HEK293T (cell line): ENCODE measurements around the gene MICAL2.

Source experiments
- CTCF ChIA-PET: fragments of 350-600 bp; formaldehyde crosslinking; extraction: SDS; loops from one replicate; lab custom pipeline; 2021; ENCODE audit warnings: antibody characterized with exemption, inconsistent platforms; lab: Yijun Ruan, JAX
- POLR2A ChIA-PET: fragments of 350-600 bp; formaldehyde crosslinking; extraction: SDS; loops from one replicate; lab custom pipeline; 2020; ENCODE audit warnings: antibody characterized with exemption, inconsistent platforms; lab: Yijun Ruan, JAX
- DNase-seq: peaks from one replicate; pipeline ENCODE4 v3.0.0; 2012; ENCODE audit warnings: mixed read lengths; ENCODE audit errors: extremely low spot score
- ARNT ChIP-seq: fragments of 450-650 bp; IDR thresholded peaks from 2 replicates; pipeline ENCODE4 v1.6.1; 2017; ENCODE audit warnings: mild to moderate bottlenecking
- BHLHE40 ChIP-seq: fragments of 450-650 bp; IDR thresholded peaks from 2 replicates; pipeline ENCODE4 v1.6.1; 2016; ENCODE audit warnings: mild to moderate bottlenecking, moderate library complexity, borderline replicate concordance
- CTBP1 ChIP-seq: fragments of 450-650 bp; IDR thresholded peaks from 2 replicates; pipeline ENCODE4 v1.6.1; 2016; ENCODE audit warnings: borderline replicate concordance
- ELF4 ChIP-seq: fragments of 450-650 bp; IDR thresholded peaks from 2 replicates; pipeline ENCODE4 v1.6.1; 2017; ENCODE audit warnings: antibody characterized with exemption
- FOXA1 ChIP-seq: fragments of 450-650 bp; IDR thresholded peaks from 2 replicates; pipeline ENCODE4 v1.6.1; 2016; ENCODE audit warnings: mild to moderate bottlenecking
- FOXK2 ChIP-seq: fragments of 450-650 bp; IDR thresholded peaks from 2 replicates; pipeline ENCODE4 v1.6.1; 2016; ENCODE audit warnings: mild to moderate bottlenecking
- FOXM1 ChIP-seq: fragments of 450-650 bp; IDR thresholded peaks from 2 replicates; pipeline ENCODE4 v1.6.1; 2017; ENCODE audit warnings: mild to moderate bottlenecking, borderline replicate concordance
- HDGF ChIP-seq: fragments of 450-650 bp; IDR thresholded peaks from 2 replicates; pipeline ENCODE4 v1.6.1; 2017; ENCODE audit warnings: antibody characterized with exemption, borderline replicate concordance
- L3MBTL2 ChIP-seq: fragments of 450-650 bp; conservative IDR thresholded peaks from 2 replicates; pipeline ENCODE4 v1.6.1; 2016; ENCODE audit warnings: mild to moderate bottlenecking
- LEF1 ChIP-seq: fragments of 450-650 bp; IDR thresholded peaks from 2 replicates; pipeline ENCODE4 v1.6.1; 2017; ENCODE audit warnings: mild to moderate bottlenecking, borderline replicate concordance
- NFRKB ChIP-seq: fragments of 450-650 bp; IDR thresholded peaks from 2 replicates; pipeline ENCODE4 v1.6.1; 2016; ENCODE audit warnings: mild to moderate bottlenecking, moderate library complexity
- PKNOX1 ChIP-seq: fragments of 450-650 bp; IDR thresholded peaks from 2 replicates; pipeline ENCODE4 v1.6.1; 2016
- SP1 ChIP-seq: fragments of 450-650 bp; IDR thresholded peaks from 2 replicates; pipeline ENCODE4 v1.6.1; 2017
- SUZ12 ChIP-seq: fragments of 450-650 bp; IDR thresholded peaks from 2 replicates; pipeline ENCODE4 v1.6.1; 2016; ENCODE audit warnings: mild to moderate bottlenecking
- TARDBP ChIP-seq: fragments of 450-650 bp; IDR thresholded peaks from 2 replicates; pipeline ENCODE4 v1.6.1; 2016
- ZNF384 ChIP-seq: fragments of 450-650 bp; IDR thresholded peaks from 2 replicates; pipeline ENCODE4 v1.6.1; 2016

The MICAL2 gene

DNA sequence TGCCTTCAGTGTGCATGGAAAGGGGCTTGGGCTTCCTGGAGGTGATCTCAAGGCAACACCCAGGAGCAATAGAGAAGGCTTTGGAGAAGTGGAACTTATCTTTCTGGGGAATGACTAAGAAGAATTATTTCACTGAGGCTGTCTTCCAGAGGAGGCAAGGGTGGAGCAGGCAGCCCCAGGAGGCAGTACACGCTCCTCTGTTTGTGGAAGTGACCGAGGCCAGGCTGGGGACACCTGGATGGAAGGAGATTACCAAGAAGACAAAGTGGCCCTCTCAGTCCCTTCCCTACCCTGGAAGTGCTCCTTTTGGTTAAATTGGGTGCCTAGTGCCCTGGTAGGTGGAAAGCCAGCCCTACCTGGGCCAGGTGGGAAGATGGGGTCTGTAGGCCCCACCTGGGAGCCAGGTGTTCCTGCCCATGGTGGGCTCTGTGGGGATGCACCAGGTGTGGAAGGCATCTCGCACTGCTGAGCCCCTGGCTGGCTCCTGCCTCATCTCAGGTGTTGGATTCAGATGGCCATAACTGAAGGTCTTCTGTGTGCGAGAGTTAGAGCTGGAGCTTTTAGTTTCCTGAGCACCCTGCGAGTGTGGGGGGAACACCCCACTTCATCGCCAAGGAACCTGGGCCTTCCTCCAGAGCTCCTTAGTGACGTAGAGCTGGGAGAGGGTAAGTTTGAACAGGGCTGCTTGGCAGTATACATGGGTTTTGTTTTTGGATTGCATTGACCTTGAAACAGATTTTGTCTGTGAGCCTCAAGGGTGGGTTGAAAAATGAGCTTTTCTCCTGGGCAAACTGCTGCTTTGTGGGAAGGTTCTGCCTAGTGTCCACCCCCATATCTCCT lies 46.1 kb downstream of the MICAL2 start:
- TF ChIP-seq ARNT (no peak), FOXK2 (no peak), ZNF384 (no peak), FOXA1 (no peak), HDGF (no peak), BHLHE40 (no peak), ELF4 (no peak), FOXM1 (no peak), CTBP1 (no peak), SP1 (no peak)
- POLR2A ChIA-PET = no interaction called here
- DNase-seq = no peak
- CTCF ChIA-PET = no interaction called here

DNA sequence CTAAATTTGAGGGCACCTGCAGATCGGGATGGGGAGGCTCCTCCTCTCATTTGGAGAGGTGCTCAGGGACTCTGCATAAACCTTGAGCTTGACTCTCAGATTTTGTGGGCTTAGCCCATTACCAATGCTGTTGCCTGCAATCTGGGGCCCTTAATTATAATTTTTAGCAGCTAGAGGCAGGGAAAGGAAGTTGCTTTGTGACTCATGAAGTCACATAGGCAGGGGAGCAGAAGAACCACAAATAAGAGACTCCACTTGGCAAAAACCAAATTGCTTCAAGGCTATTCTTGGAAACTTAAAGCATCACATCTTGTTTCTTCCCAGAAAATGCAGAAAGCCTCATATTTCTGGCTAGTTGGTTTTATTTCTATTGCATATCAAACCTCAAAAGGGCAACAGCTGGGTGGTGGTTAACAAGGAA lies 46.9 kb downstream of the MICAL2 start:
- POLR2A ChIA-PET = no interaction called here
- no peak for DNase-seq
- CTCF ChIA-PET = interaction anchor here (1.5 kb wide), 1 partner anchor 38 kb away, joined by 6 read pairs; no protein-coding TSS in a partner anchor
- TF ChIP-seq SUZ12 (no peak), HDGF (no peak), ZNF384 (no peak), ELF4 (no peak), FOXA1 (no peak), NFRKB (no peak), SP1 (no peak), LEF1 (no peak), BHLHE40 (no peak)

GRCh38 chr11:12158909-12159308 lies 48.5 kb downstream of the MICAL2 start:
- ChIA-PET POLR2A (no interaction called here), CTCF (interaction anchor here (0.7 kb wide), 1 partner anchor 8 kb away, joined by 5 read pairs; no protein-coding TSS in a partner anchor)
- TF ChIP-seq SUZ12 (no peak), FOXK2 (no peak)
- DNase-seq = no peak

DNA sequence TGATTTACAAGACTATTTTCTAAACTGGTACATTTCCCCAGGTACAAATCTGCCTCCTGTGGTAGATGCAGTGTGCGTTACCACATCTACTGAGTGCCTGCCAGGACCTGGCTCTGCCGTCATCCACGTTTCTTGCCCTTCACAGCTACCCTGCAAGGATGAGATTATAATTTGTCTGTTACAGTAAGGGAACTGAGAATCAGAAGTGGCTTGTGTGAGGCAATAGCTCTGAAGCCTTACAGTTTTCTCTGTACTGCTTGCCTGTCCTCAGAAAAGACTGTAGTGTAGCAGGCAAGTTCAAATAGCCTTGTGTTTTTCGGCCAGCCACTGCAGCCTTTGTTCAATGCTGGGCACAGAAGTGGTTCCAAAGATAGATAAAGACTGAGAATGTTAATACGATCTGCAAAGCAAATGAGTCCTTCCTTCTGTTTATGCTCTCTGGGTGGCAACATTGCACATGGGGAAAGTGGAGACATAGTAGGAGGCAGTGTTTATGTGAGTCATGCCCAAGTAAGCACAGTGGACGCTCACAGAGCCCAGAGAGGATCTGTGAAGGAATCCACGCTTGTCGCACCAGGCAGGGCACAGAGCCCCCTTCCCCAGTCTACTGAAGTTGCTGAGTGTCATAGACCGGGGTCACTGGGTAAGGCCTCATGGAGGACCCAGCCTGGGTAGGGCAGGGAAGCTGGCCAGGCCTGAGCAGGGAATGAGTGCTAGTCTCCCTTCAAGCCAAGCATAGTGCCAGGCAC lies 49.1 kb downstream of the MICAL2 start:
- ChIA-PET POLR2A (no interaction called here), CTCF (interaction anchor here (0.7 kb wide), 1 partner anchor 9 kb away, joined by 5 read pairs; no protein-coding TSS in a partner anchor)
- TF ChIP-seq FOXA1 (no peak), BHLHE40 (no peak), HDGF (no peak), FOXK2 (no peak), SP1 (no peak), TARDBP (no peak), ARNT (no peak), L3MBTL2 (no peak), PKNOX1 (no peak)
- no peak for DNase-seq

- no peak for DNase-seq
- POLR2A ChIA-PET = no interaction called here
- CTCF ChIA-PET = no interaction called here
- TF ChIP-seq SUZ12 = no peak
- no peak for TF ChIP-seq TARDBP
- no peak for TF ChIP-seq BHLHE40
- TF ChIP-seq L3MBTL2 = no peak
- no peak for TF ChIP-seq LEF1
- TF ChIP-seq HDGF = no peak
- TF ChIP-seq NFRKB = no peak
- TF ChIP-seq ARNT = no peak
- TF ChIP-seq CTBP1 = no peak
- TF ChIP-seq FOXK2 = no peak
- no peak for TF ChIP-seq ELF4
- no peak for TF ChIP-seq FOXM1
- no peak for TF ChIP-seq FOXA1
- TF ChIP-seq ZNF384 = no peak
- no peak for TF ChIP-seq PKNOX1
- TF ChIP-seq SP1 = no peak
Observed at GRCh38 chr11:12160231-12160630, 49.8 kb downstream of the MICAL2 start.

DNA sequence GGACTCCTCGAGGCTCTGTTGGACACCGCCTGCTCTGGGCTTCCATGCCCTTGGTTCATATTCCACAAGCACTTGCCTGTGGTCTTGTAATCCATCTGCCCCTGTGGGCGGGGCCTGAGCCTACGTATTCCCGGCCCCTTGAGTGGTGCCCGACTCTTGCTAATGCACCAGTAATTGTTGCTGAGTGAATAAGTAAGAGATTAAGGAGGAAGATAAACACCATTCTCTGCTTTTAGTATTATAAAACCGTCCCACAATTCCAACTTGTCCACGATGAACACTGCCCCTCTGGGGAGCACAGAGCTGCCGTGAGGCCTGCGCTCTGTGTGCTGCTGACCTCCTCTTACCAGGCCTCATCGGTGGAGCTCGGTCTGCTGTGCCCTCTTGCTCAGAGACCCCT lies 50.3 kb downstream of the MICAL2 start:
- TF ChIP-seq LEF1 (no peak), CTBP1 (no peak), L3MBTL2 (no peak), HDGF (no peak), BHLHE40 (no peak), FOXK2 (no peak), ARNT (no peak), FOXA1 (no peak), ZNF384 (no peak), SUZ12 (no peak)
- peak; percentile 38 for DNase-seq
- CTCF ChIA-PET = interaction anchor here (0.6 kb wide), 1 partner anchor 135 kb away, joined by 3 read pairs; no protein-coding TSS in a partner anchor
- POLR2A ChIA-PET = no interaction called here
